Measurements from ENCODE around the gene DENND6B. TPM values are rescaled to one million over a fixed set of nuclear protein-coding genes. Genes with fewer than 3 reads are reported as not detected.

Gene DENND6B
- total RNA-seq, 1 donor from 2014 or later = 1.8 TPM

DNA sequence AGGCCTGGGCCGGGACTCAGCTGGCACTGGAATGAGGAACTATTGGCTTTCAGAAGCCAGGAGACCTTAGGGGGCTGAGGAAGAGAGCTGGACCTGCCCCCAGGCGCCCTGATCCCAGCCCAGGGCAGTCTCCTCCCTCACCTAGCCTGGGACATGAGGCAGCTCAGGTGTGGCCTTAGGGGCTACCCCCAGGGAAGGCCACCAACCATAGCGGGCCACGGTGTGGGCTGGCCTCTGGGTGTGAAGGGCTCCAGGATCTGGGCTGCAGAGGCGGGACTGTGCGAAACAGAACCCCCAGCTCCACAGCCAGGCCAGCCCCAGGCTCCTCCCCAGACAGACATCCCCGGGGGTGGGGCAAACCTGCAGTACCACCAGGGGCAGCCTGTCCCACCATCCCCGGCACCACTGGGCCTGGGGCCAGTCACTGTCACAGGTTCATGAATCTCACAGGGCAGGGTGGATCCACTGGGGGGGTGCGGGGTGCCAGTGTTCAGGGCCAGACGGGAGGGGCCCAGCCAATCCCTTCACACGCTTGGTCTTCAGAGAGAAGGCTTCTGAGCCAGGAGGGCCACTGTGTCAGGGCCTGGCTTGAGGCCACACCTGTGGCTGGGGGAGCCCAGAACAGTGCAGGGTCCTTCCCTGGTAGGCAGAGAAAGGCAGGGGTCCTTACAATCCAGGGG, 22.8 kb downstream of the DENND6B start:
- peak in 1 of 2 donors; percentile 47 for DNase-seq (ENCODE audit: low read depth in 2 of 2)

GRCh38 chr22:50303515-50303847, 23.3 kb downstream of the DENND6B start:
- no peak for DNase-seq (ENCODE audit: low read depth in 2 of 2)

DNA sequence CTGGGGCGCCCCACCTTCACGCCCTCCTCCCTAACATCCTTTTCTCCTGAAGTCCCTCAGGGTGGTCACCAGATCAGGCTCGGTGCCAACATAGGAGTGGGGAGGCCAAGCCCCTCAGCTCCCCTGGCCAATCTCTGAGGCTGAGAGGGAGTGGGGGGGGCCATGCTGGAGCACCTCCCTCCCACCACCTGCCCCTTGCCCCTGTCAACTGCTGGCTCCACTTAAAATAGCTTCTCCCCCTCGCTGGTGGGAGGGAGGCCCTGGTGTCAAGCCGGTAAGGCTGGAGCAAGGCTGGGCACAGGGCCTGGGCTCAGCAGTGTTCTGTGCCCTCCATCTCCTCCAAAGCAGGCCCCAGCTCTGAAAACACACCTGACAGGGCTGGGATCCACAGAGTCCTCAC, 24.2 kb downstream of the DENND6B start:
- DNase-seq (ENCODE audit: low read depth in 2 of 2) = no peak

DNA sequence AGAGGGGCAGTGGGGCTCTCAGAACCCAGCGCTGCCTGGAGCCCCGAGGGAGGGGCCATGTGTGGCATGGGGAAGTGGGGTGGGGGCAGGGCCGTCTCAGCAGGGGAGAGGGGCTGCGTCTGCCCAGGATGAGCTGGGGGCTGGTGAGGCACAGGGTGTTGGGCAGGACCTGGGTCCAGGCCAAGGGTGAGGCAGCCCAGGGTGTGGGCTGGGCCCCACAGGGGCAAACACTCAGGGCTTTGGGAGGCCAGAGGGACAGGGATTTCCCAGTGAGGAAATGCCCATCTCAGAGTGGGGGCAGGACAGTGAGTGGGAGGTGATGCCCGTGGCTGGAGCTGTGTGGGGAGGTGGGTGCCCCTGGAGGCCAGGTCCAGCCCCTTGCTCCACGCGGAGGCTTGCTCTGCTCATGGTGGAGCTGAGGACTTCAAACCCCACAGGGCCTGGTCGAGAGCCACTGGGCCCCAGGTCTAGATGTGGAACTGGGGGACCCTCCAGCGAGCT, 24.7 kb downstream of the DENND6B start:
- no peak for DNase-seq (ENCODE audit: low read depth in 2 of 2)

DNA sequence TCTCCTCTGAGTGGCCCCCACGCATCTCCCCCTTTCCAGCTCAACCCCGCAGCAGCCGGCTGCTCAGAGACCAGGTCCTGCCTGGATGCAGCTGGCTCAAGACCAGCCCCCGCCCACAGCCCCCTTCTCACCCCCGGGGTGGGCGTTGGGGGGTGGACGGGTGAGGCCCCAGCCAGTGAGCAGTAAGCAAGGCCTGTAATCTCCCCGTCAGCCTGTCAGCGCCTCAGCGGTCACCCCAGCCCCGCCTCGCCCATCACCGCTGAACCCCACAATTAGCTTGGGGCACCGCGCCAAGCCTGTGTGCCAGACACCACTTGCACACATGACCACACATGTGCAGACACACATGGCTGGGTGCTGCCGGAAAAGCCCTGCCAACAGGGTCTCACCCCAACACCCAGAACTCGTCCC, 25.2 kb downstream of the DENND6B start:
- no peak for DNase-seq (ENCODE audit: low read depth in 2 of 2)

GRCh38 chr22:50300620-50301257, 26.1 kb downstream of the DENND6B start:
- no peak for DNase-seq (ENCODE audit: low read depth in 2 of 2)

- DNase-seq (ENCODE audit: low read depth in 2 of 2) = no peak
Observed at GRCh38 chr22:50299785-50300619, 26.8 kb downstream of the DENND6B start.

- peak; percentile 47 to 61 for DNase-seq (ENCODE audit: low read depth in 2 of 2)
Observed at GRCh38 chr22:50298937-50299784, 27.7 kb downstream of the DENND6B start.

GRCh38 chr22:50298266-50298637, 28.6 kb downstream of the DENND6B start:
- DNase-seq (ENCODE audit: low read depth in 2 of 2) = no peak

DNA sequence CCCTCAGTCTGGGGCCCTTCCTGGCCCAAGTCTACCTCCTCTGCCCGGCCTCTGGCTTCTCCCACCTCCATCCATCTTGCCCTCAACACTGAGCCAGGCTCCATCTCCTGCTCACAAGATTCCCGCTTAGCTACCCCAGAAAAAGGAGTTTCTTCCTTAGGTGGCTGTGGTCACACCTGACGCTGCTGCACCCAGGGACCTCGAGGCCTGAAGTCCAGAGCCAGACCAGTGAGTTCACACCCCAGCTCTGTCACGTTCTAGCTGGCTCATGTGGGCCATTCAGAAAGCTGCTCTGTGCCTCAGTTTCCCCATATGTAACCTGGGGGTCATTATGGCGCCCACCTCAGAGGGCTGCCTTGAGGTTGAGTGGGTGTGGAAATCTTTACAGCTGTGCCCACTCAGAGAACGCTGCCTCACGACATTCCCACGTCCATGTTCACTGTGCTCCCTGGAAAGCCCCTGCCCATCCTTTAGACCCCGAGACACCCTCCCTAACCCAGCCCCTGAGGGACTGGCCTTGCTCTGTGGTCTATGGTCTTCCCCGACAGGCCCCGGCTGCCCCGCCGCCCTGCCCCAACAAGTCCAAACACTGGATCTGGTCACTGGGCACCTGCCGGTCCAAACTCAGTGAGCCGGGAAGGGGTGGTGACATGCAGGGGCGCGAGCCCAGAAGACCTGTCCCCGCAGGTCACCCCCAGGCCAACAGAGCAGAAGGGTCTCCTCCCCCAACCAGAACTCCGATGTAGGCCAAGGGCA, 29.1 kb downstream of the DENND6B start:
- no peak for DNase-seq (ENCODE audit: low read depth in 2 of 2)

DNA sequence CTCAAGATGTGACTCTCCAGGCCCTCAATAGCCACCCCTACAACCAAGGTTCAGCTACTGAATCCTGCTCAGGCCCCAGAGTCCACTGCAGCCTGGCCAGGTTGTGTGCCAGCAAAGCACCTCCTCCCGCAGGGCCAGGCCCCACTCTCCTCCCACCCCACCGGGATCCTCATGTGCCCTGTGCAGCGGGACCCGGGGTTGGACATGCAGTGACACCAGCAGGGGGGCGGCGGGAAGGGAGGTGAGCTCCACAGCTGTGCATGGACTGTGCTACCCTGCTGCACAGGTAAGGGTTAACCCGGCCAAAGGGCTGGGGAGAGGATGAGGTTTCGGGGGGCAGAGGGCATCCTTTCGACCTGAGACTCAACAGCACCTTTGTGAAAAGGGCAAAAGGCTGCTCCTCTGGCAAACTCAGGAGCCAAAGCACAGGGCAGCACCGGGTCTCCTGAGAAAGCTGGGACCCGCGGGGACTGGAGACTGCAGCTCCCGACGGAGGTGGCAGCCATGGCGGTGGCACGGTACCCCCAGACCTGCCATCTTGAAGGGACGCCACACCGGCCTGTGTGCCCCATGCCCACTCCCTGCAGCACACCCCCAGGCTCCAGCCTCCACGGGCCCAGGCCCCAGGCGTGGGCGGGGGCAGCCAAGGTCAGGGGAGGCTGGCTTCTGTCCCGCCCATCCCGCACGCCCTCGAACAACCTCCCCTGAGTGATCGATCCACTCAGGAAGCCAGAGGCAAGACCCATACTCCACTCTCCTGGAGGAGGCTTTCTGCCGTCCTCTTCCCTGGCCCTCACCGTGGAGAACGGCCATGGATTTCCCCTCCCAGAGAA, 29.9 kb downstream of the DENND6B start:
- no peak for DNase-seq (ENCODE audit: low read depth in 2 of 2)

DNA sequence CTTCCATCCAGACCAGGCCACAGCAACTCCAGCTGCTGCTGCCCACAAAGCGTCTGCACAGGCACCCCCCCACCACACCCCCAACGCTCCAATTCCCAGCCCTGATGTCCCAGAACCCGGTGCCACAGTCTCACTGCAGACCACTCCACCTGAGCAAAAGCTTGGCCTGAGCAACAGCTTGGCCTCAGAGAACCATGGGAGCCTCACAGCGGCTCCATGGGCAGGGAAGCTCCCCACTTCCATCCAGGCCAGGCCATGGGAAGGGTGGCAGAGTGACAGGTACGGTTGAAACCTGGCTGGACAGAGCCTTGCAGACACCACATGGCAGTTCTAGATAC, 32.5 kb downstream of the DENND6B start:
- no peak for DNase-seq (ENCODE audit: low read depth in 2 of 2)

- DNase-seq (ENCODE audit: low read depth in 2 of 2) = peak; percentile 59 to 78
Observed at GRCh38 chr22:50293441-50294318, 33.1 kb downstream of the DENND6B start.

DNA sequence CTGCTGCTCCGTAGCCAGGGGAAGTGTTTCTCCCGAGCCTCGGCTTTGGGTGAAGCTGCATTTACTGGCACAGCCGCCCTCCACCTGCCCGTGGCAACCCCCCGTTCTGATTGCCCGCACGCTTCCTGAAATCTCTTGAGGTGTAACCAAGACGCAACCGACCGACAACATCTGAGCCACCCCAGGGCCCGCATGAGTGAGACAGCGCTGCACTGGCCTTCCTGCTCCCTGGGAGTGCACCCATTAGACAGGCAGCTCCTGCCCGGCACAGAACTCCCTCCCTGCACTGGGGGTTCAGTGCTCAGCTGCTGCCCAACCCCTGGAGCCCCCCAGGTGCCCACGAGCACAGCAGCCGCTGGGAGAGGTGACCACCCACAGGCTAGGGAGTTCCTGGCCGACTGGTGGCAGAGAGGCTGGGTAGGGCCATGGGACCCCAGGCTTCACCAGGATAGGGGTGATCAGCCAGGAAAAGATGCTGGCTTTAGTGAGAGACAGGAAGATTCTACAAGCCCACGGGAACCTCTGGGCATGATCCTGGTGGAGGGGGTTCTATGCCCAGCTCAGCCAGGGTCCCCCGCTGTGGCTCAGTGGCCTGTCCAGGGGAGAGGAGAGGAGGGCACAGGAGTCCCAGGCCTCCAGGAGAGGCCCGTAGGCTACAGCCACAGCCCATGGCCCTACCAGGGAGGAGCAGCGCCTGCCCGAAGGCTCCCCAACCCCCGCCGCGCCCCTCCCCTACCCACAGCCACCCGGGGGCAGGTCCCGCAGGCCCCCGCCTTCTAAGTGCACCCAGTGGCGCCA, 34.0 kb downstream of the DENND6B start:
- DNase-seq (ENCODE audit: low read depth in 2 of 2) = no peak

DNA sequence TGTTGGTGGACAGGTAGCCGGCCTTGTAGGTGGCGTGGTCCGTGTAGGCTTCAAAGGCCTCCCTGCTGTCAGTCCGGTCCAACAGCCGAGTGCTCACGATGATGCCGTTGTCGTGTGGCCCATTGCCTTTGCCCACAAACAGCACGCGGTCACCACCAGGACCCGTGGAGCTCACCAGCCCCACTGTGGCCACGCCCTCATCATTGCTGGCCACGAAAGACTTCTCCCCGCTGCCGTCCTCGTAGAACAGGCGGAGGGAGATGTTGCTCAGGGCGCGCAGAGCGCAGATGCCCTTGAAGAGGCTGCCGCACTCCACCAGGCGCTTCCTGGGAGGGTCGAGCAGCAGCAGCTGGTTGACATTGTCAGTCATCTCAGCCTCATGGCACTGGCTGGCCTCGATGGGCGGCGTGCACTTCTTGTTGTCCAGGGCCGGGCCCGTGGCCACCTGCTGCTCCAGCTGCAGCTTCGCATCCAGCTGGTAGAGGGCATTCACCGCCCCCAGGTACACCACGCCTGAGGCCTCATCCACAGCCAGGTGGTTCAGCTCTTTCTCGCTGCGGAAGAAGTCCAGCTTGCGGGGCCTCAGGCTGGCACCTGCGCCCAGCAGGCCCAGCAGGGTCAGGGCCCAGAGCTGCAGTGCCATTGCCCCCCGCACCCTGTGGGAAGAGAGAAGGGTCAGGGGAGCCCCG, 36.7 kb downstream of the DENND6B start:
- DNase-seq (ENCODE audit: low read depth in 2 of 2) = no peak

DNA sequence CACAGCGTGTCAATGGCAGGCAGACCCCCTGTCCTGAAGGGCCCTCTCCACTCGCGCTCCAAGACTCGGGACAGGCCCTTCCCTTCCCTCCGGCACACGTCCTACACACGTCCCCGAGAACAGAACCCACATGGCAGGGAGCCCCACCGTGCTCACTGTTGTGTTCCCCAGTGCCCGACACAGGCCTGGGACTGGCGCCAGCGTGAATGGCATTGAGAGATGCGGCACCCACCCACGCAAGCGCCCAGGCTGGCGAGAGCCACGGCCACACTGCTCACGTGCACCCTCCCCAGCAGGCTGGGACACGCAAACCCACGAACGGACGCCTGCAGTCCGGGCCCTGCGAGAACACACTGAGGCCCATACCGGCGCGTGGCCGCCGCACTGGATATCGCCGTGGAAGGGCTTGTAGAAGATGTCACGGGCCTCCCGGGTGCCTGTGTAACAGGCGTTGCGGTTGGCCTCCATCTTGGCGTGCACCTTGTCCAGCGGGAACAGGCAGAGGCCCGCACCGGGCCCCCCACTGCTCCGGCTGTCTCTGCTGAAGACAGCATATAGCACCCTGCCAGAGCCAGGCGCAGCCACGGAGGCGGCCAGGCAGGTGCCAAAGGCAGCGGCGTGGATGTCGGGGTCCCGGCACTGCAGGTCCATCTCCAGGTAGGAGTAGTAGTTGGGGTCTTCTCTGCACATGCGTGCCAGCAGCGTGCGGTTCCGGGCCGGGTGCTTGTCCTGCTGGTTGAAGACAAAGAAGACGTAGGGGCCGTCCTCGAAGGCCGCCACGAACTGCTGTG, 37.5 kb downstream of the DENND6B start:
- no peak for DNase-seq (ENCODE audit: low read depth in 2 of 2)

DNA sequence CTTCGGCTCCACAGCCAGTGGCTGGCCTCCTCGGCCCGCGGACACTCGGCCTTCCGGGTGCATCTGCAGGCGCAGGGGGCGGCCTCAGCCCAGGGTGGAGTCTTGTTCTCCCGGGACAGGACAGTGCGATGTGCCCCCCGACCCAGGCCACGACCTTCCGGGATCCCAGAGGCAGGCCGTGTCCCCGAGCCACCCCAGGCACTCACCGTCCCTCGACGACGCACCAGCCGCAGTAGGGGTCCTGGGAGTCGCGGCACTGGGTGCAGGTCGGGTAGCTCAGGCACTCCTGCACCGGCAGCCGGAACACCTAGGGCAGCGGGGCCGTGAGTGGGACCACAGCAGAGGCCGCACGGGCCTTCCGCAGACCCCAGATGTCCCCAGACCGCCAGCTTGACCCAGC, 39.1 kb downstream of the DENND6B start:
- no peak for DNase-seq (ENCODE audit: low read depth in 2 of 2)

All from lung microvascular endothelial cell (primary cell).